Measurements from ENCODE around the gene FASN. TPM values are rescaled to one million over a fixed set of nuclear protein-coding genes. Genes with fewer than 3 reads are reported as not detected.
A peak's percentile ranks its signal among the peaks of the same experiment; 100 is the strongest.

Gene FASN
- total RNA-seq, 2 donors from 2014 or later: 168 to 198 TPM

GRCh38 chr17:82098939-82099763 is 1.1 kb upstream of the FASN start:
- peaks cover 30% of the 10 kb centered on the region for H3K4me1 ChIP-seq
- peak overlapping the region; percentile 94 for H3K27ac ChIP-seq
- no peaks in the 10 kb centered on the region for H3K27me3 ChIP-seq
- intact Hi-C loops (cut with DNase I): no loop called here
- no peak for DNase-seq
- no peaks in the 10 kb centered on the region for H3K9me3 ChIP-seq
- TF ChIP-seq, protein P1, sequence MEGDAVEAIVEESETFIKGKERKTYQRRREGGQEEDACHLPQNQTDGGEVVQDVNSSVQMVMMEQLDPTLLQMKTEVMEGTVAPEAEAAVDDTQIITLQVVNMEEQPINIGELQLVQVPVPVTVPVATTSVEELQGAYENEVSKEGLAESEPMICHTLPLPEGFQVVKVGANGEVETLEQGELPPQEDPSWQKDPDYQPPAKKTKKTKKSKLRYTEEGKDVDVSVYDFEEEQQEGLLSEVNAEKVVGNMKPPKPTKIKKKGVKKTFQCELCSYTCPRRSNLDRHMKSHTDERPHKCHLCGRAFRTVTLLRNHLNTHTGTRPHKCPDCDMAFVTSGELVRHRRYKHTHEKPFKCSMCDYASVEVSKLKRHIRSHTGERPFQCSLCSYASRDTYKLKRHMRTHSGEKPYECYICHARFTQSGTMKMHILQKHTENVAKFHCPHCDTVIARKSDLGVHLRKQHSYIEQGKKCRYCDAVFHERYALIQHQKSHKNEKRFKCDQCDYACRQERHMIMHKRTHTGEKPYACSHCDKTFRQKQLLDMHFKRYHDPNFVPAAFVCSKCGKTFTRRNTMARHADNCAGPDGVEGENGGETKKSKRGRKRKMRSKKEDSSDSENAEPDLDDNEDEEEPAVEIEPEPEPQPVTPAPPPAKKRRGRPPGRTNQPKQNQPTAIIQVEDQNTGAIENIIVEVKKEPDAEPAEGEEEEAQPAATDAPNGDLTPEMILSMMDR (IDR thresholded peaks at IDR 0.05): no peak
- H3K4me3 ChIP-seq: peak overlapping the region; percentile 97
- H3K9ac ChIP-seq (ENCODE audit: low read depth in 2 of 2, low read length in 2 of 2): peak overlapping the region; percentile 85
- H3K36me3 ChIP-seq: peaks cover 7% of the 10 kb centered on the region

- peaks cover 20% of the 10 kb centered on the region for H3K36me3 ChIP-seq
These were observed 192 bp downstream of the FASN start for GRCh38 chr17:82097919-82098168.

GRCh38 chr17:82097184-82097918 is 685 bp downstream of the FASN start:
- H3K9ac ChIP-seq (ENCODE audit: low read depth in 2 of 2, low read length in 2 of 2): peak overlapping the region; percentile 73 to 92
- intact Hi-C loops (cut with DNase I): no loop called here

More at GRCh38 chr17:82097919-82098168, 192 bp downstream of the FASN start:
- H3K4me3 ChIP-seq: peak overlapping the region; percentile 97
- no peak for DNase-seq
- intact Hi-C loops (cut with DNase I): no loop called here
- H3K27ac ChIP-seq: peak overlapping the region; percentile 94
- TF ChIP-seq, protein P1 (IDR thresholded peaks at IDR 0.05): no peak
- no peaks in the 10 kb centered on the region for H3K27me3 ChIP-seq
- peak overlapping the region; percentile 73 to 92 for H3K9ac ChIP-seq (ENCODE audit: low read depth in 2 of 2, low read length in 2 of 2)
- peaks cover 30% of the 10 kb centered on the region for H3K4me1 ChIP-seq
- H3K9me3 ChIP-seq: no peaks in the 10 kb centered on the region

DNA sequence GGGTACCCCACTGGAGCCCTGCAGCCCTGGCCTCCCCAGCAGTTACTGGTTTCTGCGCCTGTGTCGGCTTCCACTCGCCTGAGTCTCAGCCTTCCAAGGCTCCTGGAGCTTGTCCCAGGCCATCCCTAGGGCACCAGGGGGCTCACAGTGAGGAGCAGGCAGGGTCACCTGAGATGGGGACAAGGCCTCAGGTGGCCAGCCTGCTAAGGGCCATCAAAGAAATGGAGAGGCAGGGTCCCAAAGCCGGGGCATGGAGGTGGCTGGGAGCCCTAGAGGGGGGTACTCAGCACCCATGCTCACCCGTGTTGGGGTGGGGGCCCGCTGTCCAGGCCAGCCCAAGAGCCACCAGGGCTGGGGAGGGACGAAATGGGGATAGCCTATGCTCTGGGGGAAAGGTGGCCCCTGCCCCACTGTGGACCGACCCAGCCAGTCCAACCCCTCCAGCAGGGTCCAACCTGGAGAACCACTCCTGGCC is 1.3 kb downstream of the FASN start:
- peak overlapping the region; percentile 73 to 92 for H3K9ac ChIP-seq (ENCODE audit: low read depth in 2 of 2, low read length in 2 of 2)
- TF ChIP-seq, protein P1 (IDR thresholded peaks at IDR 0.05): no peak
- no peak for DNase-seq
- no peaks in the 10 kb centered on the region for H3K27me3 ChIP-seq
- no peaks in the 10 kb centered on the region for H3K9me3 ChIP-seq
- H3K4me3 ChIP-seq: peak overlapping the region; percentile 97
- H3K4me1 ChIP-seq: peaks cover 30% of the 10 kb centered on the region
- intact Hi-C loops (cut with DNase I): no loop called here
- peaks cover 23% of the 10 kb centered on the region for H3K36me3 ChIP-seq
- H3K27ac ChIP-seq: peak overlapping the region; percentile 94

More at GRCh38 chr17:82097184-82097918, 685 bp downstream of the FASN start:
- H3K4me3 ChIP-seq: peak overlapping the region; percentile 97
- peak overlapping the region; percentile 94 for H3K27ac ChIP-seq
- H3K36me3 ChIP-seq: peaks cover 23% of the 10 kb centered on the region
- TF ChIP-seq, protein P1 (IDR thresholded peaks at IDR 0.05): no peak
- peaks cover 30% of the 10 kb centered on the region for H3K4me1 ChIP-seq
- peak; percentile 48 for DNase-seq
- no peaks in the 10 kb centered on the region for H3K27me3 ChIP-seq
- no peaks in the 10 kb centered on the region for H3K9me3 ChIP-seq

DNA sequence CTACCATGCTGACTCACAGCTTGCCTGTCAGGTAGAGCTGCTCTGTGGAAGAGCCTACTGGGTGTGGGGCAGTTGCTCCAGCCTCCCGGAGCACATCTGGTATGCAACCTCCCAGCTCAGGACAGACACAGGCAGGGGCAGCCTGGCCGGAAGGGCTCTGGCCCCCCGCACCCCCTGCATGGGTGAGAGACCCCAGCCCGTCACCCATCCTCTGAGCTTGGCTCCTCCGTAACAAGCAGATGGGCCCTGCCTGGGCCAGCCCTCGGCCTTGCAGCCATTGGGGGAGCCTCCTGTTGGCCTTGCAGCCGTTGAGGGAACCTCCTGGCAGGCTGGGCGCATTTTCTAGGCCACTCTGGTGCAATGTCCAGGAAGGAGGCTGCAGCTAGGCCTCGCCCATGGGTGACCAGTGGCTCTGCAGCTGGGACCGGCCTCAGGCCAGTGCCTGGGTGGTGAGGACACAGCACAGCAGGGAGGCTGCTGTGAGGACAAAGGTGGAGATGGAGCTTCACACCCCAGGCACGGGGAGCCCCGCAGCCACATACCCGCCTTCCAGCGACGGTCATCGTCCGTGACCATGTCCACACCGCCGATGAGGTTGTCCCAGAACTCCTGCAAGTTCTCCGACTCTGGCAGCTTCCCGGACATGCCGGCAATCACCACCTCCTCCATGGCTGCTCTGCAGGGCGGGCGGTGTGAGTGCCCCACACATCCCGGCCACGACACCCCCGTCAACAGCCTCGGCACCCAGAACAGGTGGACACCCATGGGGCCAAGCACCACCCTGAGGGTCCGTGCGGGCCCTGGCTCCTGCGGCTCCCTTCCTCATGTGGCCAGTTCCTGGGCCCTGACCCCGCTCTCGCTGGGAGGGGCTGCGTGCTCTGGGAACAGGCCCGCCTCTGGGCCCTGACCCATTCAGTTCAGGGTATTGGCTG is 2.0 kb downstream of the FASN start:
- Histone ChIP-seq H3K36me3 (peaks cover 25% of the 10 kb centered on the region), H3K27ac (no peak overlapping the region), H3K4me3 (peak overlapping the region; percentile 97), H3K9me3 (no peaks in the 10 kb centered on the region), H3K27me3 (no peaks in the 10 kb centered on the region), H3K4me1 (peaks cover 23% of the 10 kb centered on the region), H3K9ac (ENCODE audit: low read depth in 2 of 2, low read length in 2 of 2) (peak overlapping the region in 1 of 2 donors; percentile 92)
- TF ChIP-seq, protein P1 (IDR thresholded peaks at IDR 0.05): no peak
- intact Hi-C loops (cut with DNase I): no loop called here
- no peak for DNase-seq
